ENCODE results near the gene CUBN.

DNA sequence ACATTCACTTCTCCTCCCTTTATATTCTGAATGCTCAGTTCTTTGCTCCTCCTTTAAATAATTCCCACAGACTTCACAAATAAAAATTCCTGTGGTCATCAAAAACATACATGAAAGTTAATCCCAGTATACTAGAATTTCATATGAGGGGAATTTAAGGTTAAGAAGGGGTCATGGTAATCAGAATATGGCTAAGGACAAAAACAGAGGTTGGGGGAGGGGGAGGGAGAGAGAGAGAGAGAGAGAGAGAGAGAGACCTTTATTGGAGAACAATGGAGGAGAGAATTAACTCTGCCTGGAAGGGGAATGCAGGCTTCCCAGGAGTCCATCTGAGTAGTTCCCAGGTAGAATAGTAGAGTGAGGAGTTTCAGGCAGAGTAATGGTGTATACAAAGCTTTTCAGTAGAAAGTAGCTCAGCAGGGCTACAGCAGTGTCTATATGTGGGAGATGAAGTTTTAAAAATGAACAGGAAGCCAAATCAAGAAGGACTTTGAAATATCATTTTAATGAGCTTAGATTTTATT, 5.2 kb upstream of the CUBN start:
- TF ChIP-seq EZH2 (IDR thresholded peaks at IDR 0.05) (no peak), POLR2AphosphoS5 (IDR thresholded peaks at IDR 0.05; ENCODE audit: borderline replicate concordance, low read depth, low read length) (no peak)

Measured in SK-N-MC (cell line).